Activated CD4-positive, alpha-beta T cell treated with anti-CD3 and anti-CD28 coated beads, Interleukin-2, amount 10 ng/mL, durations not matched to agents 7 days and 5 days (primary cell): ENCODE data around the gene CAPN12. TPM values are rescaled to one million over a fixed set of nuclear protein-coding genes. Genes with fewer than 3 reads are reported as not detected.

ENCODE experiments used
- CTCF ChIA-PET: fragments of 350-600 bp; sonication (Branson Sonifier 250); formaldehyde crosslinking; loops from one replicate; lab custom pipeline; 2021; ENCODE audit warnings: antibody characterized with exemption; lab: Charles Lee
- POLR2A ChIA-PET: fragments of 350-600 bp; sonication (Branson Sonifier 250); formaldehyde crosslinking; loops from one replicate; lab custom pipeline; 2021; ENCODE audit warnings: antibody characterized with exemption; lab: Charles Lee
- DNase-seq: peaks from one replicate; pipeline ENCODE4 v3.0.0-alpha.2; 2020
- H3K27ac Mint-ChIP-seq: one replicate; pipeline ENCODE4 v1.8.0; 2021; ENCODE audit warnings: mild to moderate bottlenecking, moderate library complexity, mixed read lengths
- H3K27me3 Mint-ChIP-seq: one replicate; pipeline ENCODE4 v1.8.0; 2021; ENCODE audit warnings: mixed read lengths
- H3K36me3 Mint-ChIP-seq: one replicate; pipeline ENCODE4 v1.8.0; 2021; ENCODE audit warnings: low read depth, mixed read lengths
- H3K4me1 Mint-ChIP-seq: one replicate; pipeline ENCODE4 v1.8.0; 2021; ENCODE audit warnings: mixed read lengths
- H3K4me3 Mint-ChIP-seq: one replicate; pipeline ENCODE4 v1.8.0; 2021; ENCODE audit warnings: mild to moderate bottlenecking, moderate library complexity, mixed read lengths
- H3K9me3 Mint-ChIP-seq: one replicate; pipeline ENCODE4 v1.8.0; 2021; ENCODE audit warnings: mixed read lengths
- total RNA-seq, 2 experiments: library from RNA; stranded (reverse); gene quantifications; one replicate each; pipeline ENCODE4 v1.2.3, GENCODE V29; 2021

Gene CAPN12
- total RNA-seq, 2 experiments from 2014 or later = 3.5 to 3.7 TPM

DNA sequence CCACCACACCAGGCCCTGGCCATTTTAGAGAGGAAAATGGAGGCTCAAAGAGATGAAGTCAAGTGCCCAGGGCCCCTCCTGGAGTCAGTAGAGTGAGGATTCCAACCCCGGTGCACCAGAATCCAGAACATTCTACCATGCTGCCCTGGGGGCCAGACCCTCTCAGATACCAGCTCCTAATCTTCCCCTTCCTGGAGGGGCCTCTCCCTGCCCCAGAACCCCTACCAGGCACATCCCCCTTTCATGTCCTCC is 11.1 kb downstream of the CAPN12 start:
- POLR2A ChIA-PET = no interaction called here
- H3K4me1 Mint-ChIP-seq = peaks cover 47% of the 10 kb centered on the region

DNA sequence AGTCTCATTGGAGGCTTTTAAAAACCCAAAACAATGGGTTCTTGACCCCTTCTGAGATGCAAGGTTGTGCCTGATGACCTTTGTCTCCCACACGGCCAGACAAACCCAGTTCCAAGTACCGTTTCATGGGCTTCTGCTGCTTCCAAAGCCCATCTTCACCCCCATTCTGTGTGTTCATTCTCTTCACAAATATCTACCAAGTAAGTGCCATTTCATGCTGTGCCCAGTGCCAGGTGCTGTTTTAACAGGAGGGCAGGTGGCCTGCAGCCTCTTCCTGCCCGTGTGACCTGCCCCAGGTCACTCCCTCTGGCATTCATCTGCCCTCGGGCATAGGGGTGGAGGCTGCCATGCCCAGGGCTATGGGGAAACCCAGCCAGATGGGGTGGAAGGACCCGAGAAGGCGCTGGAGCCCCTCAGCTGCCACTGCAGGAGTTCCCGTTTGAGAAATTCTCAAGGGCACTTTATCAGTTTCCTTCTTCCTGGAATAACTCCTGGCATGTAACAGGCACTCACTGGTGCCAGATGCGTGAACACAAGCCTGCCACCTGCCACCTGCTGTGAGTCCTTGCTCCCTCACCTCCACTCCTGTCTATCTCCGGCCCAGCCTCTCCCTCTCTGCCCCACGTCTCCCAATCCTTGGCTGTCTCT is 12.5 kb downstream of the CAPN12 start:
- H3K4me1 Mint-ChIP-seq = peaks cover 40% of the 10 kb centered on the region
- H3K27ac Mint-ChIP-seq = peak overlapping the region; percentile 83
- no peak for DNase-seq
- POLR2A ChIA-PET = no interaction called here
- peaks cover 2% of the 10 kb centered on the region for H3K27me3 Mint-ChIP-seq
- no peaks in the 10 kb centered on the region for H3K9me3 Mint-ChIP-seq
- CTCF ChIA-PET = no interaction called here
- no peak overlapping the region for H3K4me3 Mint-ChIP-seq
- H3K36me3 Mint-ChIP-seq = peaks cover 20% of the 10 kb centered on the region

More for the DNA sequence above, 11.1 kb downstream of the CAPN12 start:
- DNase-seq = no peak
- Mint-ChIP-seq H3K9me3 (no peaks in the 10 kb centered on the region), H3K27me3 (peaks cover 7% of the 10 kb centered on the region), H3K27ac (peak overlapping the region; percentile 83), H3K36me3 (peaks cover 14% of the 10 kb centered on the region), H3K4me3 (no peak overlapping the region)
- CTCF ChIA-PET = interaction anchor here (0.5 to 1.9 kb wide), 4 partner anchors 36 to 137 kb away, joined by 3 to 6 read pairs (median 4); no protein-coding TSS in a partner anchor

DNA sequence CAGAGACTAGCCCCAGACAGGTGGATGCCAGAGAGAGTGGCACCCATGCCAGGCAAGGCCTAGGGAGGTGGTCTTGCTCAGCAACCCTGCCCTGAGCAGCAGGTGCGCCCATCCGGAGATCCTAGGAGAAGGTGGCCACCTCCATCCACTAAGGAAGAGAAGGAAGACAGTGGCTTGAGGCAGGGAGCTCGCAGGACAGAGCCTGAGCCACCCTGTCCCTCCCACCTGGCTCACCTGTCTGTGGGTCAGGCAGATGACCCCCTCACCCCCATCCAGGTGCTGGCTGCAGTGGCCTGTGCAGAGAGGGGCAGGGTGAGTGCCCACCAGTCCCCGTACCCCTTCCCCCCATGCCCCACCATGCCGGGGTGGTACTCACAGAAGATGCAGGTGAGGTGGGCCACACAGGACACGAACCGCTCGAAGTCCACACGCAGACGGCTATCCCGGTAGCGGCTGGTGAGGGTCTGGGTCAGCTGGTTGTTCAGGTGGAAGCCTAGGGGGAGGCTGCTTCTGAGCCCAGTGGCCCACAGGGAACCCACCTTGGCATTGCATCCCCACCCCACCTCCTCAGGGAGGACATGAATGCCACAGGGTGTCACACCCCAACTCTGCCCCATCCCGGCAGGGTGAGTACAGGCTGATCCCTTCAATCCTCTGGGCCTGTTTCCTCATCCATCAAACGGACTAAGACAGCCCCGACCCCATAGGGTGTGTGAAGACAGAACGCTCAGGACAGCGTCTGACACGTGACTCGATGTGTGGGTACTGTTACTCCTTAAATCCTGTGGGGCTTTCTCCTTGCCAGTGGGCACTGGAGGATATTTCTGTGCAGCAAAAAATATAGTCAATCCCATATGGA is 13.3 kb downstream of the CAPN12 start:
- Mint-ChIP-seq H3K27me3 (peaks cover 2% of the 10 kb centered on the region), H3K4me3 (no peak overlapping the region), H3K36me3 (peaks cover 20% of the 10 kb centered on the region), H3K9me3 (no peaks in the 10 kb centered on the region), H3K4me1 (peaks cover 36% of the 10 kb centered on the region), H3K27ac (peak overlapping the region; percentile 83)
- ChIA-PET POLR2A (no interaction called here), CTCF (no interaction called here)
- DNase-seq = no peak

- no peaks in the 10 kb centered on the region for H3K9me3 Mint-ChIP-seq
- no peak overlapping the region for H3K27ac Mint-ChIP-seq
- ChIA-PET POLR2A (no interaction called here), CTCF (no interaction called here)
- H3K4me1 Mint-ChIP-seq = peaks cover 36% of the 10 kb centered on the region
- H3K4me3 Mint-ChIP-seq = no peak overlapping the region
- DNase-seq = no peak
- peaks cover 2% of the 10 kb centered on the region for H3K27me3 Mint-ChIP-seq
- peaks cover 20% of the 10 kb centered on the region for H3K36me3 Mint-ChIP-seq
Measured at GRCh38 chr19:38730470-38730730, 13.9 kb downstream of the CAPN12 start.

- Mint-ChIP-seq H3K27ac (peak overlapping the region; percentile 78), H3K4me1 (peaks cover 30% of the 10 kb centered on the region), H3K36me3 (peaks cover 21% of the 10 kb centered on the region), H3K4me3 (no peak overlapping the region), H3K9me3 (no peaks in the 10 kb centered on the region), H3K27me3 (no peaks in the 10 kb centered on the region)
- CTCF ChIA-PET = no interaction called here
- POLR2A ChIA-PET = no interaction called here
- peak; percentile 80 for DNase-seq
Measured at GRCh38 chr19:38729653-38730469, 14.4 kb downstream of the CAPN12 start.

DNA sequence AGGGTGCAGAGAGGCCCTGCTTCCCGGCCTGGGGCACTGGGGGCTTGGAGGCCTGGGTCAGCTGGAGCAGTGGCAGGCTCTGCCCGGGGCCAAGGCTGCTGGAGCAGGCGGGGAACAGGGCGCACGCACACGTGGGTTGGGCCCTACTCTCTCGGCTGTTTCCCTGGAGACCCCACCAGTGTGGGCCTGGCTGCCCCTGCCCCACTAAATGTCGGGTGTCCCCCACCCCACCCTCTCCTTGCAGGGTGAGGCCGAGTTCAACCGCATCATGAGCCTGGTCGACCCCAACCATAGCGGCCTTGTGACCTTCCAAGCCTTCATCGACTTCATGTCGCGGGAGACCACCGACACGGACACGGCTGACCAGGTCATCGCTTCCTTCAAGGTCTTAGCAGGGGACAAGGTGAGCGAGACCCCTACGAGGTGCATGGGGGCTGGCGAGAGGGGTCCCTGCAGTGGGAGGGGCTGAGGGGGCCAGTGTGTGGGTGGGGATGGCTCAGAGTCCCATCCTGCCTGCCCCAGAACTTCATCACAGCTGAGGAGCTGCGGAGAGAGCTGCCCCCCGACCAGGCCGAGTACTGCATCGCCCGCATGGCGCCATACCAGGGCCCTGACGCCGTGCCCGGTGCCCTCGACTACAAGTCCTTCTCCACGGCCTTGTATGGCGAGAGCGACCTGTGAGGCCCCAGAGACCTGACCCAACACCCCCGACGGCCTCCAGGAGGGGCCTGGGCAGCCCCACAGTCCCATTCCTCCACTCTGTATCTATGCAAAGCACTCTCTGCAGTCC is 15.3 kb downstream of the CAPN12 start:
- Mint-ChIP-seq H3K27me3 (no peaks in the 10 kb centered on the region), H3K4me1 (peaks cover 21% of the 10 kb centered on the region), H3K27ac (no peak overlapping the region), H3K4me3 (no peak overlapping the region), H3K9me3 (no peaks in the 10 kb centered on the region), H3K36me3 (peaks cover 22% of the 10 kb centered on the region)
- CTCF ChIA-PET = interaction anchor here (1.4 kb wide), 1 partner anchor 41 kb away, joined by 3 read pairs; no protein-coding TSS in a partner anchor
- no peak for DNase-seq
- POLR2A ChIA-PET = no interaction called here

- peaks cover 12% of the 10 kb centered on the region for H3K4me1 Mint-ChIP-seq
- no peak overlapping the region for H3K4me3 Mint-ChIP-seq
- H3K9me3 Mint-ChIP-seq = no peaks in the 10 kb centered on the region
- ChIA-PET POLR2A (no interaction called here), CTCF (interaction anchor here (1.4 kb wide), 1 partner anchor 42 kb away, joined by 3 read pairs; no protein-coding TSS in a partner anchor)
- H3K36me3 Mint-ChIP-seq = peaks cover 26% of the 10 kb centered on the region
- DNase-seq = no peak
- no peaks in the 10 kb centered on the region for H3K27me3 Mint-ChIP-seq
- peak overlapping the region; percentile 31 for H3K27ac Mint-ChIP-seq
Measured at GRCh38 chr19:38727868-38728660, 16.2 kb downstream of the CAPN12 start.

GRCh38 chr19:38727306-38727867 is 16.9 kb downstream of the CAPN12 start:
- ChIA-PET CTCF (interaction anchor here (1.6 kb wide), 1 partner anchor 12 kb away, joined by 7 read pairs; no protein-coding TSS in a partner anchor), POLR2A (no interaction called here)
- peak overlapping the region; percentile 31 for H3K27ac Mint-ChIP-seq
- peaks cover 9% of the 10 kb centered on the region for H3K4me1 Mint-ChIP-seq
- H3K36me3 Mint-ChIP-seq = peaks cover 24% of the 10 kb centered on the region
- no peak for DNase-seq
- H3K27me3 Mint-ChIP-seq = no peaks in the 10 kb centered on the region
- H3K4me3 Mint-ChIP-seq = no peak overlapping the region
- no peaks in the 10 kb centered on the region for H3K9me3 Mint-ChIP-seq

DNA sequence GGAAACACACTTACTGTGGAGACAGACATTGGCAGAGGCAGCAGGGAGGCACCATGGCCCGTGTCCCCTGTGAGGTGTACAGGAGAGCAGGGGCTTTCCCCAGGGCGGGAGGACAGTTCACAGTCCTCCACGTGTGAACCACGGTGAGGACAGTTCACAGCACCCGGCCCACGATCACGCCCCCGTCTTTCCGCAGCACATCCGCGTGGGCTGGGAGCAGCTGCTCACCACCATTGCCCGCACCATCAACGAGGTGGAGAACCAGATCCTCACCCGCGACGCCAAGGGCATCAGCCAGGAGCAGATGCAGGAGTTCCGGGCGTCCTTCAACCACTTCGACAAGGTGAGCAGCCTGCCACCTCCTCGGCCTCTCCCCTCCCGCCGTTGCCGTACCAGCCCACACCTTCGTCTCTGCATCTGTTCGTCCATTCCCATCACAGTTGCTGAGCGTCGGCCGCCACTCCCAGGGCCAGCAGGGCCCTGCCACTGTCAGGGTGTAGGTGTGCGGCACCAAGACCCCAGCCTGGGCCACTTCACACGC is 17.4 kb downstream of the CAPN12 start:
- no peak overlapping the region for H3K27ac Mint-ChIP-seq
- H3K4me1 Mint-ChIP-seq = peaks cover 9% of the 10 kb centered on the region
- H3K27me3 Mint-ChIP-seq = no peaks in the 10 kb centered on the region
- ChIA-PET CTCF (interaction anchor here (0.6 to 1.6 kb wide), 2 partner anchors 11 to 193 kb away, joined by 5 to 7 read pairs; no protein-coding TSS in a partner anchor), POLR2A (no interaction called here)
- H3K9me3 Mint-ChIP-seq = no peaks in the 10 kb centered on the region
- H3K36me3 Mint-ChIP-seq = peaks cover 24% of the 10 kb centered on the region
- H3K4me3 Mint-ChIP-seq = no peak overlapping the region
- DNase-seq = no peak

DNA sequence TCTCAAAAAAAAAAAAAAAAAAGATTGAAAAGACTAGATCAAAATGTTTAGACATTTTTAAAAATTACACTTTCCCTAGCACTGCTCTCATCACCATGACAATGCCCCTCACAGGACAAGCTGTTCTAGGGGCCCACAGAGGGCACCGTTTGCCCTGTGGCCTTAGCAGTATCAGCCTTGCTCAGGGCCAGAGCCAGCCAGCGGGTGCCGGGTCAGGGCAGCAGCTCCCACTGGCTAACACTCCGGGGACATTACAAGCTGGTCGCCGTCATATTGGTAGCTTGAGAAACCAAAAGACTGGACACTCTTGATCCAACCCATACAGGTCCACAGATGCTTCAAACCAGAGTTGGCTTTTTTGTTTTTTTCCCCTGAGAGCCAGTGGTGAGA is 18.0 kb downstream of the CAPN12 start:
- peaks cover 9% of the 10 kb centered on the region for H3K4me1 Mint-ChIP-seq
- DNase-seq = no peak
- no peak overlapping the region for H3K27ac Mint-ChIP-seq
- no peaks in the 10 kb centered on the region for H3K9me3 Mint-ChIP-seq
- CTCF ChIA-PET = interaction anchor here (0.5 to 1.6 kb wide), 4 partner anchors 11 to 353 kb away, joined by 4 to 7 read pairs (median 5); no protein-coding TSS in a partner anchor
- H3K27me3 Mint-ChIP-seq = no peaks in the 10 kb centered on the region
- no peak overlapping the region for H3K4me3 Mint-ChIP-seq
- H3K36me3 Mint-ChIP-seq = peaks cover 26% of the 10 kb centered on the region
- POLR2A ChIA-PET = no interaction called here
